DOHH2 (cell line): Measurements from ENCODE around the gene POLR3A.

ENCODE experiments used
- EZH2phosphoT487 ChIP-seq: fragments of 200-600 bp; sonication (generic); IDR thresholded peaks from 2 replicates; pipeline ENCODE4 v1.6.1; 2017; ENCODE audit warnings: borderline replicate concordance, mild to moderate bottlenecking, antibody characterized with exemption, low read length, moderate library complexity, mixed read lengths
- TF ChIP-seq, protein P1 (sequence below): fragments of 200-600 bp; sonication (generic); IDR thresholded peaks from one replicate; pipeline ENCODE4 v1.5.1; 2014; ENCODE audit warnings: antibody characterized with exemption, mild to moderate bottlenecking, low read depth, low read length; ENCODE audit not compliant: poor library complexity, severe bottlenecking

DNA sequence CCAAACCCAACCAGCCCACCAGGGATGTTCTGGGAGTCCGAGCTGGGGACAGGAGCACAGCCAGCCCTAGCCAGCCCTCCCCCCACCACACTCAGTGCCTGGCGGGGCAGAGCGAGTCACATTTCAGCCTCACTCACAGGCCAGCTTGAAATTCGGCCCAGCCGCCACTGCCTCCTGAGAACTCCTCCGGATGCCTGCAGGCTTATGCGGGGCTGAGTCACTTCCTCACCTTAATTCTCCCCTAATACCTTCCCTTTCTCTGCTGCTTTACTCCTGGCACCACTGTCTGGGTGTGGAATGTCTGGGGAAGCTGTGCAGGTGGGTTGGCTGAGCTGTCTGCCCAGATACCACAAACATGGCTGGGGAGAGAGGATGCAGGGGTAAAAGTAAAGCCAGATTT is 80.1 kb downstream of the POLR3A start:
- TF ChIP-seq, protein P1, sequence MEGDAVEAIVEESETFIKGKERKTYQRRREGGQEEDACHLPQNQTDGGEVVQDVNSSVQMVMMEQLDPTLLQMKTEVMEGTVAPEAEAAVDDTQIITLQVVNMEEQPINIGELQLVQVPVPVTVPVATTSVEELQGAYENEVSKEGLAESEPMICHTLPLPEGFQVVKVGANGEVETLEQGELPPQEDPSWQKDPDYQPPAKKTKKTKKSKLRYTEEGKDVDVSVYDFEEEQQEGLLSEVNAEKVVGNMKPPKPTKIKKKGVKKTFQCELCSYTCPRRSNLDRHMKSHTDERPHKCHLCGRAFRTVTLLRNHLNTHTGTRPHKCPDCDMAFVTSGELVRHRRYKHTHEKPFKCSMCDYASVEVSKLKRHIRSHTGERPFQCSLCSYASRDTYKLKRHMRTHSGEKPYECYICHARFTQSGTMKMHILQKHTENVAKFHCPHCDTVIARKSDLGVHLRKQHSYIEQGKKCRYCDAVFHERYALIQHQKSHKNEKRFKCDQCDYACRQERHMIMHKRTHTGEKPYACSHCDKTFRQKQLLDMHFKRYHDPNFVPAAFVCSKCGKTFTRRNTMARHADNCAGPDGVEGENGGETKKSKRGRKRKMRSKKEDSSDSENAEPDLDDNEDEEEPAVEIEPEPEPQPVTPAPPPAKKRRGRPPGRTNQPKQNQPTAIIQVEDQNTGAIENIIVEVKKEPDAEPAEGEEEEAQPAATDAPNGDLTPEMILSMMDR: no peak
- no peak for TF ChIP-seq EZH2phosphoT487
